AG04449 (cell line): Measurements from ENCODE around the gene LYZL2.
"Not testable (repeated sequence)": the region's sequence is repeated elsewhere in the genome, so short reads cannot be mapped to it uniquely, and the experiment has no call there.

Source experiments
- CTCF ChIA-PET: fragments of 350-600 bp; formaldehyde crosslinking; extraction: SDS; loops from one replicate; lab custom pipeline; 2021; ENCODE audit warnings: antibody characterized with exemption; lab: Yijun Ruan, JAX
- POLR2A ChIA-PET: fragments of 400-600, 350-600 bp; formaldehyde crosslinking; extraction: SDS; loops from one replicate; lab custom pipeline; 2020; ENCODE audit warnings: antibody characterized with exemption, inconsistent platforms; lab: Yijun Ruan, JAX
- DNase-seq: peaks from one replicate; pipeline ENCODE4 v3.0.0-alpha.2; 2010; ENCODE audit warnings: low read depth, low spot score
- H3K4me3 ChIP-seq: 2 replicates; pipeline ENCODE4 v1.5.1; 2011; ENCODE audit warnings: low read depth, mild to moderate bottlenecking, control low read depth, low read length
- CTCF ChIP-seq: IDR thresholded peaks from one replicate; pipeline ENCODE4 v1.5.1; 2011; ENCODE audit warnings: mild to moderate bottlenecking, moderate library complexity, low read length, control low read depth, inconsistent platforms; ENCODE audit not compliant: insufficient read depth; ENCODE audit errors: missing control alignments

The LYZL2 gene

GRCh38 chr10:30603589-30603988 lies 26.0 kb downstream of the LYZL2 start:
- no peak for DNase-seq
- no peak for TF ChIP-seq CTCF
- CTCF ChIA-PET, result interaction anchor here (0.8 to 2.7 kb wide), 5 partner anchors 10 to 36 kb away, joined by 3 to 12 read pairs (median 3); no protein-coding TSS in a partner anchor
- no peak overlapping the region for H3K4me3 ChIP-seq
- POLR2A ChIA-PET, result no interaction called here

GRCh38 chr10:30602747-30603146 lies 26.8 kb downstream of the LYZL2 start:
- POLR2A ChIA-PET, result no interaction called here
- H3K4me3 ChIP-seq, result no peak overlapping the region
- DNase-seq, result no peak
- CTCF ChIA-PET, result interaction anchor here (1.0 to 2.7 kb wide), 6 partner anchors 10 to 37 kb away, joined by 3 to 12 read pairs (median 4); no protein-coding TSS in a partner anchor
- no peak for TF ChIP-seq CTCF

GRCh38 chr10:30600005-30600404 lies 29.5 kb downstream of the LYZL2 start:
- no peak for TF ChIP-seq CTCF
- POLR2A ChIA-PET, result no interaction called here
- DNase-seq, result no peak
- CTCF ChIA-PET, result interaction anchor here (1.7 to 2.5 kb wide), 2 partner anchors 8 to 19 kb away, joined by 6 to 17 read pairs; no protein-coding TSS in a partner anchor
- H3K4me3 ChIP-seq, result no peak overlapping the region

GRCh38 chr10:30598105-30598776 lies 31.3 kb downstream of the LYZL2 start:
- DNase-seq, result no peak
- ChIA-PET POLR2A (no interaction called here), CTCF (interaction anchor here (1.0 to 1.7 kb wide), 2 partner anchors 17 to 41 kb away, joined by 3 to 6 read pairs; no protein-coding TSS in a partner anchor)
- no peak for TF ChIP-seq CTCF
- H3K4me3 ChIP-seq, result no peak overlapping the region

GRCh38 chr10:30597433-30597824 lies 32.1 kb downstream of the LYZL2 start:
- not testable (repeated sequence) for H3K4me3 ChIP-seq, DNase-seq
- ChIA-PET CTCF (interaction anchor here (0.8 to 1.0 kb wide), 2 partner anchors 16 to 42 kb away, joined by 3 read pairs; no protein-coding TSS in a partner anchor), POLR2A (interaction anchor here (0.6 kb wide), 1 partner anchor 582 kb away, joined by 3 read pairs; no protein-coding TSS in a partner anchor)

GRCh38 chr10:30596493-30597432 lies 32.8 kb downstream of the LYZL2 start:
- DNase-seq, H3K4me3 ChIP-seq: not testable (repeated sequence)
- CTCF ChIA-PET, result interaction anchor here (0.8 kb wide), 1 partner anchor 15 kb away, joined by 3 read pairs; no protein-coding TSS in a partner anchor
- POLR2A ChIA-PET, result interaction anchor here (0.6 kb wide), 1 partner anchor 581 kb away, joined by 3 read pairs; no protein-coding TSS in a partner anchor

GRCh38 chr10:30596013-30596412 lies 33.5 kb downstream of the LYZL2 start:
- TF ChIP-seq CTCF, result no peak
- CTCF ChIA-PET, result interaction anchor here (0.7 to 0.9 kb wide), 2 partner anchors 14 to 203 kb away, joined by 3 read pairs; no protein-coding TSS in a partner anchor
- DNase-seq, result no peak
- no peak overlapping the region for H3K4me3 ChIP-seq
- POLR2A ChIA-PET, result no interaction called here
